K562 (cell line): Measurements from ENCODE around the gene DCAF10. TPM values are rescaled to one million over a fixed set of nuclear protein-coding genes. Genes with fewer than 3 reads are reported as not detected.
A peak's percentile ranks its signal among the peaks of the same experiment; 100 is the strongest.

Source experiments
- BRD9 ChIP-seq: fragments of 450-650 bp; IDR thresholded peaks from 2 replicates; pipeline ENCODE4 v1.6.1; 2018; ENCODE audit warnings: low read depth; ENCODE audit not compliant: partially characterized antibody
- FOXJ3 ChIP-seq: sonication (generic); formaldehyde crosslinking; IDR thresholded peaks from 2 replicates; pipeline ENCODE4 v1.4.0; 2020; ENCODE audit warnings: mild to moderate bottlenecking, missing genetic modification reagents
- GATA2 ChIP-seq: sonication (generic); formaldehyde crosslinking; IDR thresholded peaks from 2 replicates; pipeline ENCODE4 v1.4.0; 2020; ENCODE audit warnings: mild to moderate bottlenecking, missing genetic modification reagents
- HBP1 ChIP-seq: fragments of 450-650 bp; formaldehyde crosslinking; IDR thresholded peaks from 2 replicates; pipeline ENCODE4 v1.4.0; 2022; ENCODE audit warnings: missing genetic modification characterization
- HDAC6 ChIP-seq: IDR thresholded peaks from 2 replicates; pipeline ENCODE4 v1.6.1; 2012; ENCODE audit warnings: low read depth, mild to moderate bottlenecking, control low read depth, inconsistent platforms, low read length, moderate library complexity
- HEY1 ChIP-seq: fragments of 250-450 bp; sonication (Bioruptor Pico); IDR thresholded peaks from 2 replicates; pipeline ENCODE4 v1.5.0; 2020; ENCODE audit warnings: mild to moderate bottlenecking, moderate library complexity, borderline replicate concordance
- JUNB ChIP-seq: fragments of 450-650 bp; formaldehyde crosslinking; conservative IDR thresholded peaks from 2 replicates; pipeline ENCODE4 v1.4.0; 2020; ENCODE audit warnings: mild to moderate bottlenecking
- KLF10 ChIP-seq: fragments of 250-450 bp; sonication (Bioruptor Pico); IDR thresholded peaks from 2 replicates; pipeline ENCODE4 v1.6.1; 2021; ENCODE audit warnings: matching md5 sums
- LARP7 ChIP-seq: fragments of 450-650 bp; IDR thresholded peaks from 2 replicates; pipeline ENCODE4 v1.6.1; 2016
- MCM3 ChIP-seq: fragments of 450-650 bp; IDR thresholded peaks from 2 replicates; pipeline ENCODE4 v1.6.1; 2016
- MTA3 ChIP-seq: fragments of 450-650 bp; formaldehyde crosslinking; IDR thresholded peaks from 2 replicates; pipeline ENCODE4 v1.6.1; 2017; ENCODE audit warnings: mild to moderate bottlenecking, borderline replicate concordance
- NBN ChIP-seq: fragments of 450-650 bp; IDR thresholded peaks from 2 replicates; pipeline ENCODE4 v1.6.1; 2016; ENCODE audit warnings: low read depth, mild to moderate bottlenecking
- NCOA1 ChIP-seq: fragments of 450-650 bp; IDR thresholded peaks from 2 replicates; pipeline ENCODE4 v1.6.1; 2016; ENCODE audit warnings: low read depth
- NFATC3 ChIP-seq: fragments of 450-650 bp; IDR thresholded peaks from 2 replicates; pipeline ENCODE4 v1.6.1; 2017; ENCODE audit warnings: mild to moderate bottlenecking
- NFIC ChIP-seq: fragments of 450-650 bp; IDR thresholded peaks from 2 replicates; pipeline ENCODE4 v1.6.1; 2017; ENCODE audit warnings: mild to moderate bottlenecking, inconsistent platforms
- NR1H2 ChIP-seq: sonication (generic); formaldehyde crosslinking; IDR thresholded peaks from 2 replicates; pipeline ENCODE4 v1.4.0; 2020; ENCODE audit warnings: mild to moderate bottlenecking, missing genetic modification reagents
- POLR2A ChIP-seq: fragments of 450-650 bp; conservative IDR thresholded peaks from 2 replicates; pipeline ENCODE4 v1.6.1; 2016
- RAD51 ChIP-seq: fragments of 450-650 bp; IDR thresholded peaks from 2 replicates; pipeline ENCODE4 v1.7.1; 2016; ENCODE audit warnings: low read depth, mild to moderate bottlenecking, borderline replicate concordance
- RBM39 ChIP-seq: fragments of 200-400 bp; formaldehyde crosslinking; optimal IDR thresholded peaks from 2 replicates; pipeline ENCODE3; 2018; ENCODE audit warnings: low read depth, low read length
- SAP30 ChIP-seq: fragments of 200-600 bp; sonication (generic); IDR thresholded peaks from 2 replicates; pipeline ENCODE4 v1.6.1; 2012; ENCODE audit warnings: borderline replicate concordance, low read depth, mild to moderate bottlenecking, moderate library complexity, low read length, control low read depth, inconsistent platforms; ENCODE audit not compliant: insufficient read depth, poor library complexity, severe bottlenecking
- SETDB1 ChIP-seq: IDR thresholded peaks from one replicate; pipeline ENCODE4 v1.6.1; 2012; ENCODE audit warnings: low read length, control low read depth, inconsistent platforms
- SP2 ChIP-seq: IDR thresholded peaks from 2 replicates; pipeline ENCODE4 v1.6.1; 2011; ENCODE audit warnings: mild to moderate bottlenecking, low read depth, low read length, moderate library complexity; ENCODE audit not compliant: poor library complexity, severe bottlenecking; ENCODE audit errors: extremely low read depth
- UBTF ChIP-seq, 2 experiments: IDR thresholded peaks; 2 replicates each; pipeline ENCODE4 v1.6.1; 2012; ENCODE audit warnings: improper control_type of control experiment in 2 of 2, low read depth in 2 of 2, low read length in 2 of 2, borderline replicate concordance in 1 of 2
- ZC3H8 ChIP-seq: fragments of 450-650 bp; IDR thresholded peaks from 2 replicates; pipeline ENCODE4 v1.6.1; 2017
- ZFP36 ChIP-seq: fragments of 150-350 bp; IDR thresholded peaks from 2 replicates; pipeline ENCODE4 v1.6.1; 2018; ENCODE audit warnings: low read length, low read depth; ENCODE audit not compliant: partially characterized antibody
- ZNF121 ChIP-seq: sonication (generic); formaldehyde crosslinking; conservative IDR thresholded peaks from 2 replicates; pipeline ENCODE4 v1.8.0; 2022; ENCODE audit warnings: missing genetic modification reagents
- ZNF184 ChIP-seq: sonication (generic); formaldehyde crosslinking; IDR thresholded peaks from 2 replicates; pipeline ENCODE4 v1.5.0; 2020; ENCODE audit warnings: missing genetic modification reagents
- ZNF507 ChIP-seq: conservative IDR thresholded peaks from 2 replicates; pipeline ENCODE4 v1.6.1; 2017; ENCODE audit warnings: missing genetic modification characterization, missing compliant biosample characterization
- polyA plus RNA-seq, 8 experiments: library from polyadenylated mRNA; depleted of rRNA in 4 of 8; stranded (reverse) in 5 of 8; unstranded in 3 of 8; fragments of >200 nt; fragmentation: Nextera tagmentation in 2 of 8; fragmentation: Illumina TruSeq in 1 of 8; extraction: Ambion mirVana in 2 of 8; extraction: Trizol in 1 of 8; gene quantifications; 2 replicates each; pipeline versions ENCODE4 v1.2.1 to v1.2.3, GENCODE V29; 2011 to 2014; ENCODE audit warnings: inconsistent platforms in 1 of 8, missing spikeins in 1 of 8
- total RNA-seq, 7 experiments: library from RNA; depleted of rRNA in 6 of 7; stranded (reverse); fragments of >200 nt in 6 of 7; fragmentation: Illumina TruSeq in 2 of 7; extraction: Trizol in 2 of 7; gene quantifications; 2 replicates each; pipeline versions ENCODE4 v1.2.1 to v1.2.3, GENCODE V29; 2011 to 2021; ENCODE audit warnings: low replicate concordance in 1 of 7

The DCAF10 gene
- total and polyA plus RNA-seq, 9 of the 15 experiments (the other 6 are each of a cell fraction or from before 2014, with no cell fraction given), result 6.8 to 40.1 (median 16.9) TPM

DNA sequence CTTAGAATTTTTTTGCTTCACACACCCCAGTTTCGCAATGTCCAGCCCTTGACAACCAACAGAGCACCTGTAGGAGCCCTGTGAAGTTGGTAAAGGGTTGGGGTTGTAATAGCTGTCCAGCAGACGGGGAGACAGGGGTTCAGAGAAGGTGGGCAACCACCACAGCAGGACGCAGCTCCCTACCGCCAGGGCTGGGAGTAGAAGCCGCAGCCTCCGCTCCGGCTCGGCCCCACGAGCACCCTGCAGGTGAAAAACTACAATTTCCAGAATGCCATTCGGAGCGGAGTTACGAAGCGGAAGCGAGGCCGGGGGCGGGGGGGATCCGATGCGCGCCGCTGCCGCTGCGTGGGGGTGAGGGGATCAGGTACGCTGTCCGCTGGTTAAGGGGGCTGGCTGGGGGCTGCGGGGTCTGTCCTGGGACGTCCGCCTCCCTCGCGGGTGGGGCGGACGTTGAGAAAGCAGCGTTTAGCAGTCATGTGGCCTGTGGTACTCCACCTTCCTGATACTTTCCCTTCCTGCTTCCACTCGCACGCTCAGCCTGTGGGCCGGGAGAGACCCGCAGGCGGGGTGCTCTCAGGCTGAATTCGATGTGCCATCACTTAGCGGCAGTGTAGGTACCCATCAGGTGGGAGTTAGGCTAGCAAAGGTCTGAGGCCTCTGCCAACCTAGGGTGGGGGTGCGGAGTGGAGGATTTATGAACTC is 47.0 kb upstream of the DCAF10 start, which contains the start of gene TRMT10B (continued):
- TF ChIP-seq UBTF (IDR thresholded peaks at IDR 0.05; ENCODE audit: borderline replicate concordance in 1 of 2, low read depth in 2 of 2, low read length in 2 of 2) (no peak), ZNF121 (CRISPR knock-in tag) (no peak), HDAC6 (no peak), GATA2 (no peak), SAP30 (no peak), SETDB1 (no peak), NFATC3 (no peak; the same call in 1 of the 2 replicates), JUNB (no peak), ZNF507 (tag) (no peak), MCM3 (no peak), HEY1 (CRISPR knock-in tag) (no peak), NBN (no peak), RAD51 (peak; percentile 38; the same call in 1 of the 2 replicates), NCOA1 (no peak), ZNF184 (CRISPR knock-in tag) (no peak), MTA3 (peak; percentile 44; the same call in 1 of the 2 replicates), HBP1 (CRISPR knock-in tag) (no peak), ZFP36 (no peak), KLF10 (CRISPR knock-in tag) (no peak), NFIC (0 out of 2 replicates have a peak, but pooled peaks have one; percentile 3), BRD9 (no peak), SP2 (no peak), RBM39 (no peak), FOXJ3 (CRISPR knock-in tag) (no peak), ZC3H8 (no peak), POLR2A (peak; percentile 72), LARP7 (no peak), NR1H2 (CRISPR knock-in tag) (no peak)
